WTC11 (cell line): Measurements from ENCODE around the gene HOMER1. TPM values are rescaled to one million over a fixed set of nuclear protein-coding genes. Genes with fewer than 3 reads are reported as not detected.

ENCODE experiments used
- ATAC-seq: fragments of 200-7000 bp; cut with Tn5 transposase; 2 replicates; pipeline ENCODE4 v1.10.0; 2021; ENCODE audit warnings: mild to moderate bottlenecking, moderate library complexity
- CTCF ChIA-PET: fragments of 300-600 bp; sonication (Branson Sonifier 250); formaldehyde crosslinking; loops from one replicate; lab custom pipeline; 2021; ENCODE audit warnings: antibody characterized with exemption; lab: Charles Lee
- POLR2A ChIA-PET: fragments of 350-600 bp; sonication (Branson Sonifier 250); formaldehyde crosslinking; loops from one replicate; lab custom pipeline; 2021; ENCODE audit warnings: antibody characterized with exemption; lab: Charles Lee
- DNase-seq: peaks from one replicate; pipeline ENCODE4 v3.0.0; 2021; ENCODE audit warnings: low spot score
- H3K27ac Mint-ChIP-seq: 2 replicates; pipeline ENCODE4 v1.8.0; 2021; ENCODE audit warnings: mixed read lengths
- H3K27me3 Mint-ChIP-seq: 2 replicates; pipeline ENCODE4 v1.8.0; 2021; ENCODE audit warnings: low read depth, mild to moderate bottlenecking, moderate library complexity, mixed read lengths
- H3K36me3 Mint-ChIP-seq: 2 replicates; pipeline ENCODE4 v1.8.0; 2021; ENCODE audit warnings: mixed read lengths
- H3K4me1 Mint-ChIP-seq: 2 replicates; pipeline ENCODE4 v1.8.0; 2022; ENCODE audit warnings: mixed read lengths
- H3K4me3 Mint-ChIP-seq: 2 replicates; pipeline ENCODE4 v1.8.0; 2021; ENCODE audit warnings: mild to moderate bottlenecking, moderate library complexity, mixed read lengths
- H3K9me3 Mint-ChIP-seq: 2 replicates; pipeline ENCODE4 v1.8.0; 2021; ENCODE audit warnings: mixed read lengths
- ATF1 ChIP-seq: sonication (generic); formaldehyde crosslinking; IDR thresholded peaks from 2 replicates; pipeline ENCODE4 v1.8.1; 2023; ENCODE audit warnings: mild to moderate bottlenecking, moderate library complexity, missing genetic modification reagents
- ELF4 ChIP-seq: sonication (generic); formaldehyde crosslinking; IDR thresholded peaks from 2 replicates; pipeline ENCODE4 v1.8.1; 2022; ENCODE audit warnings: low read depth, mild to moderate bottlenecking, moderate library complexity, missing genetic modification reagents
- ETV6 ChIP-seq: sonication (generic); formaldehyde crosslinking; IDR thresholded peaks from 2 replicates; pipeline ENCODE4 v1.8.1; 2022; ENCODE audit warnings: mild to moderate bottlenecking, missing genetic modification reagents
- GABPB1 ChIP-seq: sonication (generic); formaldehyde crosslinking; IDR thresholded peaks from 2 replicates; pipeline ENCODE4 v1.8.1; 2023; ENCODE audit warnings: mild to moderate bottlenecking, missing genetic modification reagents
- JUN ChIP-seq: sonication (generic); formaldehyde crosslinking; IDR thresholded peaks from 2 replicates; pipeline ENCODE4 v1.8.0; 2023; ENCODE audit warnings: mild to moderate bottlenecking, missing genetic modification reagents
- NFATC4 ChIP-seq: fragments of 250-450 bp; sonication (Bioruptor Pico); IDR thresholded peaks from 2 replicates; pipeline ENCODE4 v1.9.0; 2021; ENCODE audit warnings: mild to moderate bottlenecking
- NR2C2 ChIP-seq: sonication (generic); formaldehyde crosslinking; IDR thresholded peaks from 2 replicates; pipeline ENCODE4 v1.8.0; 2022; ENCODE audit warnings: mild to moderate bottlenecking, missing genetic modification reagents
- NR3C1 ChIP-seq: sonication (generic); formaldehyde crosslinking; conservative IDR thresholded peaks from 2 replicates; pipeline ENCODE4 v1.8.1; 2023; ENCODE audit warnings: low read depth, mild to moderate bottlenecking, missing genetic modification reagents
- OVOL2 ChIP-seq: fragments of 250-450 bp; sonication (Bioruptor Pico); IDR thresholded peaks from 2 replicates; pipeline ENCODE4 v1.9.0; 2021; ENCODE audit warnings: mild to moderate bottlenecking, borderline replicate concordance
- RELA ChIP-seq: sonication (generic); formaldehyde crosslinking; IDR thresholded peaks from 2 replicates; pipeline ENCODE4 v1.8.1; 2022; ENCODE audit warnings: missing genetic modification reagents, mild to moderate bottlenecking, borderline replicate concordance
- RORB ChIP-seq: fragments of 250-450 bp; sonication (Bioruptor Pico); IDR thresholded peaks from 2 replicates; pipeline ENCODE4 v1.9.0; 2021; ENCODE audit warnings: mild to moderate bottlenecking
- ZBTB21 ChIP-seq: sonication (generic); formaldehyde crosslinking; IDR thresholded peaks from 2 replicates; pipeline ENCODE4 v1.8.1; 2023; ENCODE audit warnings: mild to moderate bottlenecking, missing genetic modification reagents, borderline replicate concordance
- ZNF138 ChIP-seq: sonication (generic); formaldehyde crosslinking; conservative IDR thresholded peaks from 2 replicates; pipeline ENCODE4 v1.8.1; 2022; ENCODE audit warnings: mild to moderate bottlenecking, moderate library complexity, missing genetic modification reagents
- ZNF219 ChIP-seq: sonication (generic); formaldehyde crosslinking; IDR thresholded peaks from 2 replicates; pipeline ENCODE4 v1.8.0; 2023; ENCODE audit warnings: missing genetic modification reagents, mild to moderate bottlenecking, borderline replicate concordance
- ZNF396 ChIP-seq: fragments of 250-450 bp; sonication (Bioruptor Pico); IDR thresholded peaks from 2 replicates; pipeline ENCODE4 v1.8.0; 2021; ENCODE audit warnings: mild to moderate bottlenecking, moderate library complexity, borderline replicate concordance
- total RNA-seq: library from RNA; stranded (reverse); gene quantifications from 3 replicates; pipeline ENCODE4 v1.2.3, GENCODE V29; 2021
- TF ChIP-seq, protein P1 (sequence below): sonication (generic); formaldehyde crosslinking; IDR thresholded peaks from 2 replicates; pipeline ENCODE4 v1.8.0; 2023; ENCODE audit warnings: missing genetic modification reagents, mild to moderate bottlenecking, borderline replicate concordance
- TF ChIP-seq, protein P2 (sequence below): sonication (generic); formaldehyde crosslinking; IDR thresholded peaks from 2 replicates; pipeline ENCODE4 v1.8.1; 2022; ENCODE audit warnings: mild to moderate bottlenecking, moderate library complexity, missing genetic modification reagents
- TF ChIP-seq, protein P3 (sequence below): sonication (generic); formaldehyde crosslinking; IDR thresholded peaks from 2 replicates; pipeline ENCODE4 v1.8.0; 2023; ENCODE audit warnings: missing genetic modification reagents
- TF ChIP-seq, protein P4 (sequence below): sonication (generic); formaldehyde crosslinking; conservative IDR thresholded peaks from 2 replicates; pipeline ENCODE4 v1.8.1; 2023; ENCODE audit warnings: mild to moderate bottlenecking, low read depth, missing genetic modification reagents, moderate library complexity
- TF ChIP-seq, protein P5 (sequence below): sonication (generic); formaldehyde crosslinking; IDR thresholded peaks from 2 replicates; pipeline ENCODE4 v1.8.0; 2023; ENCODE audit warnings: mild to moderate bottlenecking, missing genetic modification reagents
- TF ChIP-seq, protein P6 (sequence below): sonication (generic); formaldehyde crosslinking; IDR thresholded peaks from 2 replicates; pipeline ENCODE4 v1.8.1; 2022; ENCODE audit warnings: missing genetic modification reagents, borderline replicate concordance
- TF ChIP-seq, protein P7 (sequence below): fragments of 250-450 bp; sonication (Bioruptor Pico); IDR thresholded peaks from 2 replicates; pipeline ENCODE4 v1.9.0; 2021; ENCODE audit warnings: mild to moderate bottlenecking

The HOMER1 gene
- total RNA-seq, 1 experiment from 2014 or later: 37.6 TPM

DNA sequence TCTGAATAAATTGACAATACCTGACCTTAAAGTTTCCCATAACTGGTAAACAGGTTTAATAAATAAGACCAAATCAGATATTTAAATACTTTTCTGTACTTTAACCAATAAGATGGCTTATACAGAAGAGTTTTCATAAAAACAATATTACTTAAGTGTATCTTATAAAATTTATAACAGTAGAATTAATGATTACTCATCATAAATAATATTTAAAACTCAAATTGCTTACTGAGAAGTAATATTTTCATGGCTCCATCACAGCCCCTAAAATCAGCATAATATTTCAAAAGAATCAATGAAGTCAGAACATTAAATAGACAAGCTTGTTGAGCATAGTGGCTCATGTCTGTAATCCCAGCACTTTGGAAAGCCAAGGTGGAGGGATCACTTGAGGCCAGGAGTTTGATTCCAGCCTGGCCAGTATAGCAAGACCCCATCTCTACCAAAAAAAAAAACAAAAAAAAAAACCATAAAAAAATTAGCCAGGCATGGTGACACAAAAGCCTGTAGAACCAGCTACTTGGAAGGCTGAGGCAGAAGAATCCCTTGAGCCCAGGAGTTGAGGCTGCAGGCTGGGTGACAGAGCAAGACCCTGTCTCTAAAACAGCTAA, 23.5 kb downstream of the HOMER1 start (continued):
- TF ChIP-seq, protein P1, sequence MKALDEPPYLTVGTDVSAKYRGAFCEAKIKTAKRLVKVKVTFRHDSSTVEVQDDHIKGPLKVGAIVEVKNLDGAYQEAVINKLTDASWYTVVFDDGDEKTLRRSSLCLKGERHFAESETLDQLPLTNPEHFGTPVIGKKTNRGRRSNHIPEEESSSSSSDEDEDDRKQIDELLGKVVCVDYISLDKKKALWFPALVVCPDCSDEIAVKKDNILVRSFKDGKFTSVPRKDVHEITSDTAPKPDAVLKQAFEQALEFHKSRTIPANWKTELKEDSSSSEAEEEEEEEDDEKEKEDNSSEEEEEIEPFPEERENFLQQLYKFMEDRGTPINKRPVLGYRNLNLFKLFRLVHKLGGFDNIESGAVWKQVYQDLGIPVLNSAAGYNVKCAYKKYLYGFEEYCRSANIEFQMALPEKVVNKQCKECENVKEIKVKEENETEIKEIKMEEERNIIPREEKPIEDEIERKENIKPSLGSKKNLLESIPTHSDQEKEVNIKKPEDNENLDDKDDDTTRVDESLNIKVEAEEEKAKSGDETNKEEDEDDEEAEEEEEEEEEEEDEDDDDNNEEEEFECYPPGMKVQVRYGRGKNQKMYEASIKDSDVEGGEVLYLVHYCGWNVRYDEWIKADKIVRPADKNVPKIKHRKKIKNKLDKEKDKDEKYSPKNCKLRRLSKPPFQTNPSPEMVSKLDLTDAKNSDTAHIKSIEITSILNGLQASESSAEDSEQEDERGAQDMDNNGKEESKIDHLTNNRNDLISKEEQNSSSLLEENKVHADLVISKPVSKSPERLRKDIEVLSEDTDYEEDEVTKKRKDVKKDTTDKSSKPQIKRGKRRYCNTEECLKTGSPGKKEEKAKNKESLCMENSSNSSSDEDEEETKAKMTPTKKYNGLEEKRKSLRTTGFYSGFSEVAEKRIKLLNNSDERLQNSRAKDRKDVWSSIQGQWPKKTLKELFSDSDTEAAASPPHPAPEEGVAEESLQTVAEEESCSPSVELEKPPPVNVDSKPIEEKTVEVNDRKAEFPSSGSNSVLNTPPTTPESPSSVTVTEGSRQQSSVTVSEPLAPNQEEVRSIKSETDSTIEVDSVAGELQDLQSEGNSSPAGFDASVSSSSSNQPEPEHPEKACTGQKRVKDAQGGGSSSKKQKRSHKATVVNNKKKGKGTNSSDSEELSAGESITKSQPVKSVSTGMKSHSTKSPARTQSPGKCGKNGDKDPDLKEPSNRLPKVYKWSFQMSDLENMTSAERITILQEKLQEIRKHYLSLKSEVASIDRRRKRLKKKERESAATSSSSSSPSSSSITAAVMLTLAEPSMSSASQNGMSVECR (CRISPR knock-in tag): no peak
- no peak for TF ChIP-seq ZNF396 (CRISPR knock-in tag)
- TF ChIP-seq NFATC4 (CRISPR knock-in tag): no peak
- no peak for TF ChIP-seq JUN (CRISPR knock-in tag)
- TF ChIP-seq, protein P2, sequence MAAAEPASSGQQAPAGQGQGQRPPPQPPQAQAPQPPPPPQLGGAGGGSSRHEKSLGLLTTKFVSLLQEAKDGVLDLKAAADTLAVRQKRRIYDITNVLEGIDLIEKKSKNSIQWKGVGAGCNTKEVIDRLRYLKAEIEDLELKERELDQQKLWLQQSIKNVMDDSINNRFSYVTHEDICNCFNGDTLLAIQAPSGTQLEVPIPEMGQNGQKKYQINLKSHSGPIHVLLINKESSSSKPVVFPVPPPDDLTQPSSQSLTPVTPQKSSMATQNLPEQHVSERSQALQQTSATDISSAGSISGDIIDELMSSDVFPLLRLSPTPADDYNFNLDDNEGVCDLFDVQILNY (CRISPR knock-in tag): no peak
- TF ChIP-seq NR3C1 (CRISPR knock-in tag): no peak

DNA sequence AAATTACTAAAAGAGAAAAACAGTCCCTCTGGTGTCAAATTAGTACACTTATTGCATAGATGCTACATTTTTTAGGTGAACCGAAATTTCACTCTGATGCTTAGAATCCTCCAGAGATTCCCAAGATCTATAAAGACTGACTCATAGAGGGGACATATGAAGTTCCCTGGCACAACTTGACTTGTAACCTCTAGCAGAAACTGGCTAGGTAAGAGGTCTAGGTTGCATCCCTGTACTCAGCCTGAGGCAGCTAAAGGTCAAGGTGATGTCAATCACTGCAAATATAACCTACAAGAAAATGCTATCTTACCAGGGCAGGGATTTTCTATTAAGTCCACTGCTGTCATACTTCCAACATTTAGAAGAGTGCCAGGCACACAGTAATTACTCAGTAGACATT, 24.2 kb downstream of the HOMER1 start:
- H3K36me3 Mint-ChIP-seq: peaks cover 2% of the 10 kb centered on the region; the same call in 1 of the 2 replicates
- CTCF ChIA-PET: no interaction called here
- no peak for TF ChIP-seq ZNF219 (CRISPR knock-in tag)
- TF ChIP-seq, protein P3, sequence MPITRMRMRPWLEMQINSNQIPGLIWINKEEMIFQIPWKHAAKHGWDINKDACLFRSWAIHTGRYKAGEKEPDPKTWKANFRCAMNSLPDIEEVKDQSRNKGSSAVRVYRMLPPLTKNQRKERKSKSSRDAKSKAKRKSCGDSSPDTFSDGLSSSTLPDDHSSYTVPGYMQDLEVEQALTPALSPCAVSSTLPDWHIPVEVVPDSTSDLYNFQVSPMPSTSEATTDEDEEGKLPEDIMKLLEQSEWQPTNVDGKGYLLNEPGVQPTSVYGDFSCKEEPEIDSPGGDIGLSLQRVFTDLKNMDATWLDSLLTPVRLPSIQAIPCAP (CRISPR knock-in tag): no peak
- TF ChIP-seq, protein P4, sequence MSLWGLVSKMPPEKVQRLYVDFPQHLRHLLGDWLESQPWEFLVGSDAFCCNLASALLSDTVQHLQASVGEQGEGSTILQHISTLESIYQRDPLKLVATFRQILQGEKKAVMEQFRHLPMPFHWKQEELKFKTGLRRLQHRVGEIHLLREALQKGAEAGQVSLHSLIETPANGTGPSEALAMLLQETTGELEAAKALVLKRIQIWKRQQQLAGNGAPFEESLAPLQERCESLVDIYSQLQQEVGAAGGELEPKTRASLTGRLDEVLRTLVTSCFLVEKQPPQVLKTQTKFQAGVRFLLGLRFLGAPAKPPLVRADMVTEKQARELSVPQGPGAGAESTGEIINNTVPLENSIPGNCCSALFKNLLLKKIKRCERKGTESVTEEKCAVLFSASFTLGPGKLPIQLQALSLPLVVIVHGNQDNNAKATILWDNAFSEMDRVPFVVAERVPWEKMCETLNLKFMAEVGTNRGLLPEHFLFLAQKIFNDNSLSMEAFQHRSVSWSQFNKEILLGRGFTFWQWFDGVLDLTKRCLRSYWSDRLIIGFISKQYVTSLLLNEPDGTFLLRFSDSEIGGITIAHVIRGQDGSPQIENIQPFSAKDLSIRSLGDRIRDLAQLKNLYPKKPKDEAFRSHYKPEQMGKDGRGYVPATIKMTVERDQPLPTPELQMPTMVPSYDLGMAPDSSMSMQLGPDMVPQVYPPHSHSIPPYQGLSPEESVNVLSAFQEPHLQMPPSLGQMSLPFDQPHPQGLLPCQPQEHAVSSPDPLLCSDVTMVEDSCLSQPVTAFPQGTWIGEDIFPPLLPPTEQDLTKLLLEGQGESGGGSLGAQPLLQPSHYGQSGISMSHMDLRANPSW (CRISPR knock-in tag): no peak
- TF ChIP-seq, protein P5, sequence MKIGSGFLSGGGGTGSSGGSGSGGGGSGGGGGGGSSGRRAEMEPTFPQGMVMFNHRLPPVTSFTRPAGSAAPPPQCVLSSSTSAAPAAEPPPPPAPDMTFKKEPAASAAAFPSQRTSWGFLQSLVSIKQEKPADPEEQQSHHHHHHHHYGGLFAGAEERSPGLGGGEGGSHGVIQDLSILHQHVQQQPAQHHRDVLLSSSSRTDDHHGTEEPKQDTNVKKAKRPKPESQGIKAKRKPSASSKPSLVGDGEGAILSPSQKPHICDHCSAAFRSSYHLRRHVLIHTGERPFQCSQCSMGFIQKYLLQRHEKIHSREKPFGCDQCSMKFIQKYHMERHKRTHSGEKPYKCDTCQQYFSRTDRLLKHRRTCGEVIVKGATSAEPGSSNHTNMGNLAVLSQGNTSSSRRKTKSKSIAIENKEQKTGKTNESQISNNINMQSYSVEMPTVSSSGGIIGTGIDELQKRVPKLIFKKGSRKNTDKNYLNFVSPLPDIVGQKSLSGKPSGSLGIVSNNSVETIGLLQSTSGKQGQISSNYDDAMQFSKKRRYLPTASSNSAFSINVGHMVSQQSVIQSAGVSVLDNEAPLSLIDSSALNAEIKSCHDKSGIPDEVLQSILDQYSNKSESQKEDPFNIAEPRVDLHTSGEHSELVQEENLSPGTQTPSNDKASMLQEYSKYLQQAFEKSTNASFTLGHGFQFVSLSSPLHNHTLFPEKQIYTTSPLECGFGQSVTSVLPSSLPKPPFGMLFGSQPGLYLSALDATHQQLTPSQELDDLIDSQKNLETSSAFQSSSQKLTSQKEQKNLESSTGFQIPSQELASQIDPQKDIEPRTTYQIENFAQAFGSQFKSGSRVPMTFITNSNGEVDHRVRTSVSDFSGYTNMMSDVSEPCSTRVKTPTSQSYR (CRISPR knock-in tag): no peak
- TF ChIP-seq ELF4 (CRISPR knock-in tag): no peak
- TF ChIP-seq OVOL2: no peak
- TF ChIP-seq ZBTB21 (CRISPR knock-in tag): no peak
- TF ChIP-seq, protein P6, sequence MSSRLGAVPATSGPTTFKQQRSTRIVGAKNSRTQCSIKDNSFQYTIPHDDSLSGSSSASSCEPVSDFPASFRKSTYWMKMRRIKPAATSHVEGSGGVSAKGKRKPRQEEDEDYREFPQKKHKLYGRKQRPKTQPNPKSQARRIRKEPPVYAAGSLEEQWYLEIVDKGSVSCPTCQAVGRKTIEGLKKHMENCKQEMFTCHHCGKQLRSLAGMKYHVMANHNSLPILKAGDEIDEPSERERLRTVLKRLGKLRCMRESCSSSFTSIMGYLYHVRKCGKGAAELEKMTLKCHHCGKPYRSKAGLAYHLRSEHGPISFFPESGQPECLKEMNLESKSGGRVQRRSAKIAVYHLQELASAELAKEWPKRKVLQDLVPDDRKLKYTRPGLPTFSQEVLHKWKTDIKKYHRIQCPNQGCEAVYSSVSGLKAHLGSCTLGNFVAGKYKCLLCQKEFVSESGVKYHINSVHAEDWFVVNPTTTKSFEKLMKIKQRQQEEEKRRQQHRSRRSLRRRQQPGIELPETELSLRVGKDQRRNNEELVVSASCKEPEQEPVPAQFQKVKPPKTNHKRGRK (CRISPR knock-in tag): no peak
- TF ChIP-seq RORB (CRISPR knock-in tag): no peak
- TF ChIP-seq, protein P7, sequence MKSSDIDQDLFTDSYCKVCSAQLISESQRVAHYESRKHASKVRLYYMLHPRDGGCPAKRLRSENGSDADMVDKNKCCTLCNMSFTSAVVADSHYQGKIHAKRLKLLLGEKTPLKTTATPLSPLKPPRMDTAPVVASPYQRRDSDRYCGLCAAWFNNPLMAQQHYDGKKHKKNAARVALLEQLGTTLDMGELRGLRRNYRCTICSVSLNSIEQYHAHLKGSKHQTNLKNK (CRISPR knock-in tag): no peak
- TF ChIP-seq ZNF138 (CRISPR knock-in tag): no peak
- TF ChIP-seq NR2C2 (CRISPR knock-in tag): no peak
- no peak for TF ChIP-seq RELA (CRISPR knock-in tag)
- no peak for TF ChIP-seq GABPB1 (CRISPR knock-in tag)
- no peak for TF ChIP-seq ETV6 (CRISPR knock-in tag)
- TF ChIP-seq JUN (CRISPR knock-in tag): no peak
- TF ChIP-seq ATF1 (CRISPR knock-in tag): no peak
- TF ChIP-seq ZNF396 (CRISPR knock-in tag): no peak
- no peak for TF ChIP-seq NR3C1 (CRISPR knock-in tag)

More for the DNA sequence above, 24.2 kb downstream of the HOMER1 start:
- ATAC-seq (no peak), DNase-seq (no peak)
- Mint-ChIP-seq H3K27me3 (no peaks in the 10 kb centered on the region), H3K27ac (no peak overlapping the region), H3K4me3 (no peak overlapping the region), H3K4me1 (peaks cover 37% of the 10 kb centered on the region), H3K9me3 (no peaks in the 10 kb centered on the region)
- POLR2A ChIA-PET: no interaction called here
